Astrocyte (in vitro differentiated cells and primary cell): ENCODE measurements around the gene MOB3A. TPM values are rescaled to one million over a fixed set of nuclear protein-coding genes. Genes with fewer than 3 reads are reported as not detected.

ENCODE experiments used
- DNase-seq: peaks from one replicate; pipeline ENCODE4 v3.0.0-alpha.2; 2010; ENCODE audit warnings: low read depth
- FAIRE-seq: peaks from 2 replicates; lab custom pipeline; 2011; peaks lifted over from hg19 to GRCh38; lab: Jason Lieb, UNC
- H2AFZ ChIP-seq: 2 replicates; pipeline ENCODE4 v1.6.0; 2012; ENCODE audit warnings: low read depth, low read length, inconsistent platforms
- H3K27ac ChIP-seq: 2 replicates; pipeline ENCODE4 v1.5.1; 2011; ENCODE audit warnings: low read depth, low read length, inconsistent platforms
- H3K27me3 ChIP-seq: 2 replicates; pipeline ENCODE4 v1.6.0; 2011; ENCODE audit warnings: low read length, inconsistent platforms; ENCODE audit not compliant: insufficient read depth
- H3K36me3 ChIP-seq: 2 replicates; pipeline ENCODE4 v1.5.1; 2011; ENCODE audit warnings: low read length, inconsistent platforms; ENCODE audit not compliant: insufficient read depth
- H3K4me1 ChIP-seq: 2 replicates; pipeline ENCODE4 v1.5.1; 2011; ENCODE audit warnings: low read length, inconsistent platforms; ENCODE audit not compliant: insufficient read depth
- H3K4me2 ChIP-seq: 2 replicates; pipeline ENCODE4 v1.6.0; 2012; ENCODE audit warnings: low read length, inconsistent platforms
- H3K4me3 ChIP-seq: 2 replicates; pipeline ENCODE4 v1.5.1; 2011; ENCODE audit warnings: low read depth, mild to moderate bottlenecking, low read length, inconsistent platforms; ENCODE audit not compliant: insufficient read depth
- H3K79me2 ChIP-seq: 2 replicates; pipeline ENCODE4 v1.6.0; 2012; ENCODE audit warnings: mild to moderate bottlenecking, low read length, inconsistent platforms; ENCODE audit not compliant: insufficient read depth
- H3K9ac ChIP-seq: 2 replicates; pipeline ENCODE4 v1.6.0; 2012; ENCODE audit warnings: mild to moderate bottlenecking, low read length, inconsistent platforms
- H3K9me3 ChIP-seq: 2 replicates; pipeline ENCODE4 v1.5.1; 2012; ENCODE audit warnings: low read depth, mild to moderate bottlenecking, low read length, inconsistent platforms; ENCODE audit not compliant: insufficient read depth
- H4K20me1 ChIP-seq: 2 replicates; pipeline ENCODE4 v1.6.0; 2012; ENCODE audit warnings: low read length, inconsistent platforms; ENCODE audit not compliant: insufficient read depth
- H3K27ac Mint-ChIP-seq: one replicate; pipeline ENCODE4 v1.8.0; 2021; ENCODE audit warnings: mild to moderate bottlenecking, mixed read lengths; ENCODE audit not compliant: unreplicated experiment
- H3K27me3 Mint-ChIP-seq: one replicate; pipeline ENCODE4 v1.8.0; 2021; ENCODE audit warnings: low read depth, mixed read lengths; ENCODE audit not compliant: unreplicated experiment
- H3K36me3 Mint-ChIP-seq: one replicate; pipeline ENCODE4 v1.8.0; 2021; ENCODE audit warnings: low read depth, mixed read lengths; ENCODE audit not compliant: unreplicated experiment
- H3K4me1 Mint-ChIP-seq: one replicate; pipeline ENCODE4 v1.8.0; 2021; ENCODE audit warnings: low read depth, mixed read lengths; ENCODE audit not compliant: unreplicated experiment
- H3K4me3 Mint-ChIP-seq: one replicate; pipeline ENCODE4 v1.8.0; 2021; ENCODE audit warnings: mild to moderate bottlenecking, moderate library complexity, mixed read lengths; ENCODE audit not compliant: unreplicated experiment
- H3K9me3 Mint-ChIP-seq: one replicate; pipeline ENCODE4 v1.8.0; 2021; ENCODE audit warnings: mild to moderate bottlenecking, mixed read lengths; ENCODE audit not compliant: unreplicated experiment
- CTCF ChIP-seq: IDR thresholded peaks from 2 replicates; pipeline ENCODE4 v1.5.1; 2011; ENCODE audit warnings: low read depth, mild to moderate bottlenecking, inconsistent platforms, low read length, moderate library complexity; ENCODE audit not compliant: insufficient read depth
- EZH2 ChIP-seq: IDR thresholded peaks from 2 replicates; pipeline ENCODE4 v1.6.1; 2012; ENCODE audit warnings: mild to moderate bottlenecking, low read length, inconsistent platforms; ENCODE audit not compliant: insufficient read depth
- total RNA-seq: library from RNA; stranded (reverse); gene quantifications from 2 replicates; pipeline ENCODE4 v1.2.1, GENCODE V29; 2021

Gene MOB3A
- total RNA-seq, 1 donor from 2014 or later, result 45.3 TPM

- Histone ChIP-seq H3K9me3 (no peaks in the 10 kb centered on the region), H4K20me1 (no peaks in the 10 kb centered on the region), H3K79me2 (no peaks in the 10 kb centered on the region), H3K4me3 (no peak overlapping the region), H3K27me3 (no peaks in the 10 kb centered on the region), H3K4me1 (peaks cover 30% of the 10 kb centered on the region), H3K9ac (no peak overlapping the region), H2AFZ (no peak overlapping the region), H3K36me3 (no peaks in the 10 kb centered on the region), H3K27ac (no peak overlapping the region), H3K4me2 (no peak overlapping the region)
- H3K27me3 Mint-ChIP-seq, result no peaks in the 10 kb centered on the region
- no peaks in the 10 kb centered on the region for H3K9me3 Mint-ChIP-seq
- no peak overlapping the region for H3K4me3 Mint-ChIP-seq
- no peak for DNase-seq
- FAIRE-seq, result no peak
- TF ChIP-seq EZH2 (no peak), CTCF (no peak)
- H3K4me1 Mint-ChIP-seq, result peaks cover 10% of the 10 kb centered on the region
- H3K36me3 Mint-ChIP-seq, result no peaks in the 10 kb centered on the region
- no peak overlapping the region for H3K27ac Mint-ChIP-seq
Measured at GRCh38 chr19:2056837-2057192, 39.3 kb downstream of the MOB3A start.

- Histone ChIP-seq H3K27ac (peak overlapping the region; percentile 41), H3K4me2 (peak overlapping the region; percentile 67), H3K79me2 (no peaks in the 10 kb centered on the region), H4K20me1 (no peaks in the 10 kb centered on the region), H3K9me3 (no peaks in the 10 kb centered on the region), H3K27me3 (no peaks in the 10 kb centered on the region), H2AFZ (peak overlapping the region; percentile 86), H3K4me3 (no peak overlapping the region), H3K36me3 (no peaks in the 10 kb centered on the region), H3K9ac (peak overlapping the region; percentile 43), H3K4me1 (peaks cover 28% of the 10 kb centered on the region)
- no peak for FAIRE-seq
- H3K9me3 Mint-ChIP-seq, result no peaks in the 10 kb centered on the region
- no peak for TF ChIP-seq EZH2
- H3K36me3 Mint-ChIP-seq, result no peaks in the 10 kb centered on the region
- H3K4me1 Mint-ChIP-seq, result peaks cover 10% of the 10 kb centered on the region
- H3K27ac Mint-ChIP-seq, result peak overlapping the region; percentile 85
- no peak overlapping the region for H3K4me3 Mint-ChIP-seq
- peak; percentile 63 for DNase-seq
- H3K27me3 Mint-ChIP-seq, result no peaks in the 10 kb centered on the region
Measured at GRCh38 chr19:2055931-2056836, 39.9 kb downstream of the MOB3A start.

GRCh38 chr19:2054763-2055162 lies 41.4 kb downstream of the MOB3A start:
- DNase-seq, result no peak
- no peaks in the 10 kb centered on the region for H3K36me3 Mint-ChIP-seq

More at GRCh38 chr19:2054763-2055162, 41.4 kb downstream of the MOB3A start:
- Histone ChIP-seq H3K4me1 (peaks cover 18% of the 10 kb centered on the region), H3K27me3 (no peaks in the 10 kb centered on the region), H3K36me3 (no peaks in the 10 kb centered on the region), H2AFZ (no peak overlapping the region), H3K4me2 (no peak overlapping the region), H3K79me2 (peaks cover 9% of the 10 kb centered on the region), H4K20me1 (peaks cover 7% of the 10 kb centered on the region), H3K9me3 (no peaks in the 10 kb centered on the region), H3K9ac (no peak overlapping the region), H3K27ac (no peak overlapping the region), H3K4me3 (no peak overlapping the region)
- Mint-ChIP-seq H3K4me3 (no peak overlapping the region), H3K4me1 (peaks cover 4% of the 10 kb centered on the region), H3K27me3 (no peaks in the 10 kb centered on the region), H3K9me3 (no peaks in the 10 kb centered on the region), H3K27ac (no peak overlapping the region)
- no peak for FAIRE-seq
- TF ChIP-seq CTCF (no peak), EZH2 (no peak)
